DLD1 (cell line): ENCODE measurements around the gene DDX56.

Experiments used
- in situ Hi-C: cut with HindIII; loops from 2 replicates; pipeline ENCODE4 v1.10.0; 2017; ENCODE audit warnings: low sequenced_read_pairs

DDX56 gene

DNA sequence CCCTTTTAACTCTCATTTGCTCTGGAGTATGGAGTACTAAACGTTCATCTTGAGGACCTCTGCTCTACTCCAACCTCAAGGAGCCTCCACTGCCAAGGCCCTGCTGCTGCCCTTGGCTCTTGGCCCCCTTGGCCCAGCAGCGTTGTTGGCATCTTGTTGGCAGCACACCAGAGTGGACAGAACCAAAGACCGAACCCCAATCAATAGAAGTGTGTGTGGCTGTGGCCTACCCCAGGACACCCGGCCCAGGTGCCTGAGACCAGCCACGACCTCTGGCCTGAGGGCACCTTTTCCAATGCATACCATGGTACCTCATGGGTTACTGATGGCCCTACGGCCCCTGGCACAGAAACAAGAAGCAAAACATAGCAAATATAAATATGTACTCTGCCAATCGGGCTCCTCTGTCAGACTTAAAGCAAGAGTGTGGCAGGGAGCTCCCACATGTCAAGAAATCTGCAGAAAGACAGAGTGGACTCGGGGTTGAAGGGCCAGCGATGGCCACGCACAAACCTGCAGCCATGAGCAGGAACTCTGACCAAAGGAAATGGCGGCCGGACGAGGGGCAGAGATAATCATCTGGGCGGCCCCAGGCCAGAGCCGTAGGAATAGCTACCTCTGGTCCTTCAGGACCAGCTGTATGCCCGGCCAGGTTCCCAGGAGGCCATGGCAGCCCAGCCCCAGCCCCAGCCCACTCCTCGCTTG lies 35.5 kb downstream of the DDX56 start:
- in situ Hi-C loops: no loop called here

DNA sequence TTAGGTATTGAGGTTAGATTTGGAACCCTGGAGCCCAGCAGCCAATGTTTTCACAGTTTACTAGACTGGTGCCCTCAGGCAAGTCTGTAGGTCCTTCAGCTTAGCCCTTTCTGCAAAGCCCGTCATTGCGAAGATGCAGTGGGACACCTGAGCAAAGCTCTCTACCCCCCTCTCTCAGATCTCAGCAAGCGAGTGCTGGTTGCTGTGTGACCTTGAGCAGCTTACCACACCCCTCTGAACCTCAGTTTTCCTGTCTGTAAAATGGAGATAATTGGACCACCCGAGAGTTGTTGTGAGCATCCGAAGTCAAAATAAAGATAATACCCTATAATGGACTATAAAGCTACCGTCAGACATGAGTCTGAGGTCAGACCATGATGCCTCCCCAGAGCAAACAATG lies 36.3 kb downstream of the DDX56 start:
- in situ Hi-C loops: no loop called here

DNA sequence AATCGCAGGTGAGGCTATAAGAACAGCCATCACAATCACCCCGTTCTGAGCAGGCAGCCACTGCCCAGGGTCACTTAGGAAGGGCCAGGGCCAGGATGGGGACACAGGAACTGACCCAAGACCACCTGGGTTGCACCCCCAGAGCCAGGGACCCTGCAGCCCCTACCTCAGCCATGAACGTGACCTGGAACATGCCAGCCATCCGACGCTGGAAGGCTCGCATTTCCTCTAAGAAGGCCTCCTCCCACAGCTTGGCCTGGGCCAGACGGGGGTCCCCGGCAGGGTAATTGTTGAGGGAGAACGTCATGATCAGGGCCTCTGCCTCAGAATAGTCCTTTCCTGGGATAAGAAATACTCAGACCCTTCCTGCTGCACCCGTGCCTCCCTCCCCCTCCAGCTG lies 37.6 kb downstream of the DDX56 start:
- in situ Hi-C loops: no loop called here

- in situ Hi-C loops: no loop called here
These were observed 38.2 kb downstream of the DDX56 start for GRCh38 chr7:44535348-44536064.

DNA sequence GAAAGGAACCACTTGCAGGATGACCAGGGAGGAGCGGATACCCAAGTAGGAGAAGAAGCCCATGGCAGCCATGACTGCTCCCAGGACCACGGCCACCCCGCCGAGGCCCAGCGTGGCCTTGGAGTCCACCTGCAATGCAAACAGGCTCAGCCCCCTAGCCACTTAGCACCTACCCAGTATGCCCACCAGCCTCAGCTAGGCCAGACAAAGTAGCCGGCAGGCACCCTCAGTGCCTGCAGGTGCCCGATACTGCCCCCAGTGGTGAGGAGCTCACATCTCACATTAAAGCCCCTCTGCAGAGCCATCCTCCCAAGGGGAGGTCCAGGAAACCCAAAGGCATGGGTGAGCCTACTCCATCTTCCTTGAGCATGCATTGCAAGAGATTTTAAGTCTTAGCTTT lies 39.2 kb downstream of the DDX56 start:
- in situ Hi-C loops: no loop called here

DNA sequence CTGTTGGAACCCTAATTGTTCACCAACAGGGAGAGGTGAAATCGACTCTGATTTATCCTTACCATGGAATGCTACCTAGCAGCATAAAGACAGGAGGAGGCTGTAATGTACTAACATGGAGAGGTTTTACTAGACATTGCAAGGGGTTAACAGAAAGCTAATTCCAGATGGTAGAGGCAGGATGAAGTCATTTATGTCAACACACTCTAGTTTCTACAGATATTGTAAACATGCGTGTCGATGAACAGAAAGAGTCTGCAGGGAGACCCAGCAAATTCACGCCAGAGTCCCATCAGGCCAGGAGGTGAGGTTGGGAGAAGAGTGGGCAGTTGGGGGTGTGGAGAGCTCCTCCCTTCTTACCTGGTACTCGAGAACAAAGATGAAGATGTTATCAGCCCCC lies 39.6 kb downstream of the DDX56 start:
- in situ Hi-C loops: no loop called here

DNA sequence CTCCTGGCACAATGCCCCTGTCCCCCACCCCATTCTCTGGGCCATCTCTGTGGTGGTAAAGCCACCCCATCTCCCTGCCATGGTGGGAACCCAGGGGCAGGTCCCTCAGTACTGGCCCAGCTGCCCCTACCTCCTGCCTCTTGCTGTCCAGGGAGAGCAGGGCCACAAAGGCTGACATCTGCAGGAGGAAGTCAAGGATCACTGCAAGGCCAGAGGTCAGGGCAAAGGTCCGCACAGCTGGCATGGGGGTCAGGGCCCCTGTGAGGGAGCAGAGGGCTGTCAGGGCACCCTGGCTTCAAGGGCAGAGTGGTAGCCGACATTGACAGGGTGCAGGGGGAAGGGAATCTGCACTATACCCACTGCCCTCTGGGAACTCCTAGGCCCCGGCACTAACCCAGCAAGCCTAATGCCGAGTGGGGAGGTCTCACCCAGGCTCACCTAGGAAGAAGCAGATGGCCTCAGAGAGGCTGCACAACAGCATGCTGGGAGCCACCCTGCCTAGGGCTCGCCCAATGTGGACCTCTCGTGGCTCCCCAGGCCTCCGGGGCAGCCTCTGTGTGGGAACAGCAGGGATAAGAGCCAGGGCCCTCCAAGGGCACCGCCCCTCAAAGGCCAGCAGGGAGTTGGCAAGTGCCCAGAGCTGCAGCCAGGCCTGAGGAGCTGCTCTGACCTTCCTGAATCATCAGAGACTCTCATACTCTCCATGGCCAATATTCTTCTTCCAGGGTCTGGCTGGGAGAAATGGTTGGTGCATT lies 40.2 kb downstream of the DDX56 start:
- in situ Hi-C loops: no loop called here

DNA sequence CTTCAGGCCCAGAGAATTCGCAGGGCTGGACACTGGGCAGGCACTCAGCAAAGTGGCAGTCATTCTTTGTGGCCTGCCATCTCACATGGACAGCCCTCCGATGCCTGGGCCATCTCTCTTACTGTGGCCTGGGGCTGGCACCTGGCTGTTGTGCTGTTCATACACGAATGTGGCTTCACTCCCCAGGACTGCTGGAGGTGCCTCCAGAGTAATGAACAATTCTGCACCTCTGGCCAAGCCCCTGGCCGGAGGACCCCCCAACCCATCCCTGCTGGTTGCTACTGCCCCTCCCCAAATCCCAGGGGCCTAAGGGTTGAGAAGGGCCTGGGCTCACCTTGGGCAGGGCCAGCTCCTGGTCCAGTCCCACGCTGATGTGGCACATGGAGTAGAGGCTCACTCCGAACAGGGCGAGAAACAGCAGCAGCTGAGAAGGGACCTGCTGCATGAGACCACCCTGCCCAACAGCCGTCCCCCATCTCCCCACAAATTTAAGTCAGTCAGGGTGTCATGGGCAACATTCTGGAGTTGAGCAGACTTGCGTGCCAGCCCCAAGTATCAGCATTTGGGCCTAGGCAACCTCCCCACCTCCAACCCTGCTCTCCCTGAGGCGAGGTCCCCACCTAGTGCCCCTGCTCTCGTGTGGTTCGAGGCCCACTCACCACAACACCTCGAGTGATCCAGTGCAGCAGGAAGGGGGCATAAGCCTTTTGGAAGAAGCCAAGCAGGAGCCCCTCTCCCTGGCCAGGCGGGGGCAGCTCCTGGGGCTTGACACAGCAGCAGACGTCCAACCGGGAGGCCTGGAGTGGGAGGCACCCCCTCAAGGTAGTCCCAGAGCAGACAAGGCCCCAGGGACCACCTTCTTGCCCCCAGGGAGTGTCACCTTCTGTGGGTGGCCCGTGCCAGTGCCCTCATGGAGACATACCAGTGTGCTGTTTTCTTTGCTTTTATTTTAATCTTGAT lies 42.0 kb downstream of the DDX56 start:
- in situ Hi-C loops: no loop called here

DNA sequence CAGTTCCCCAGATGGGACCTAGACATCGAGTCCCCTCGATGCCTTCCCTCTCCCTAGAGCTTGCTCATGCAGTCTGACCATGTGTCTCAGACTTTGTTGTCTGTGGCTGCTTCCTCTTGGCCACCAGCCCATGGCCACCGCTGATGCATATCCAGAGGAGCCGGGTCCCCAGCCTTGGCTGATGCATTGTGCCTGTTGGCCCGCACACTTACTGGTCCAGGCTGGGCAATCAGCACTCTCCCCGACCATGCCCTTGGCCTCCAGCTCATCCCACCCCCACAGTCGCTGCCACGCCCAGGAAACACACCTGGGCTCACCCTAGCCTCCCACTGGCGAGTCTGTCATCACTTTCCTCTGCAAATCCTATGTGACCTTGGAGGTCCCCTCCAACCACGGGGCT lies 42.7 kb downstream of the DDX56 start:
- in situ Hi-C loops: no loop called here

DNA sequence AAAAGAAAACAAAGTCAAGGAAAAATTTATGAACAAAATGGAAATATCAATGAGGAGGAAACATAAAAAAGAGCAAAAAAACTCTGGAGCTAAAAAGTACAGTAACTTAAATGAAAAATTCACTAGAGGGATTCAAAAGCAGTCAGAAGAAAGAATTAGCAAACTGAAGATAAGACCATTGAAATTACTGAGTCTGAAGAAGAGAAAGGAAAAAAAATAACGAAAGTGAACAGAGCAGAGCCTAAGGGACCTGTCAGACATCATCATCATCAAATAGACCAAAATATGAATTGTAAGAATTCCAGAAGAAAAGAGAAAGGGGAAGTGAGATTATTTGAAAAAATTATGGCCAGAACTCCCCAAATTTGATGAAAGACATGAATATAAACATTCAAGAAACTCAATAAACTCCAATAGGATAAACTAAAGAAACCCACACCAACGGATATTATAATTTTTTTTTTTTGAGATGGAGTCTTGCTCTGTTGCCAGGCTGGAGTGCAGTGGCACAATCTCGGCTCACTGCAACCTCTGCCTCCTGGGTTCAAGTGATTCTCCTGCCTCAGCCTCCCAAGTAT lies 48.8 kb downstream of the DDX56 start:
- in situ Hi-C loops: no loop called here

GRCh38 chr7:44522315-44522714 lies 51.4 kb downstream of the DDX56 start:
- in situ Hi-C loops: no loop called here

GRCh38 chr7:44521347-44522095 lies 52.2 kb downstream of the DDX56 start:
- in situ Hi-C loops: no loop called here

DNA sequence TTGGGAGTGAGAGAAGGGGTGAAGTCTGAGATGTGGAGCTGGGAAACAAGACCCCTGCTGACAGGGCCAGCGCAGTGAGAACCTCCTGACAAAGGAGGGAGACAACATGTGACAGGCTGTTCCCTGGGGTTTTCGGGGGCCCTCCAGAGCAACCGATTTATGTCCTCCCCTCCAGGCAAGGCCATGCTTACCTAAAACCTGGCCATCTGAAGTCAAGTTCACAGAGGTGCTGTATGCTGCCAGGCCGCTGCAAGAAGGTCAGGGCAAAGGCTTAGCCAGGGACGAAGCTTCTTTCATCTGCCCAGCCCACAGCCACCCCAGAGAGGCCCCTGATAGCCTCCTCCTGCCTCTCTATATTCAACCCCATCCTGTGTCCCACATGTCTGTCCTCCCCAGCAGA lies 53.1 kb downstream of the DDX56 start:
- in situ Hi-C loops: no loop called here

GRCh38 chr7:44519546-44519945 lies 54.2 kb downstream of the DDX56 start:
- in situ Hi-C loops: no loop called here

DNA sequence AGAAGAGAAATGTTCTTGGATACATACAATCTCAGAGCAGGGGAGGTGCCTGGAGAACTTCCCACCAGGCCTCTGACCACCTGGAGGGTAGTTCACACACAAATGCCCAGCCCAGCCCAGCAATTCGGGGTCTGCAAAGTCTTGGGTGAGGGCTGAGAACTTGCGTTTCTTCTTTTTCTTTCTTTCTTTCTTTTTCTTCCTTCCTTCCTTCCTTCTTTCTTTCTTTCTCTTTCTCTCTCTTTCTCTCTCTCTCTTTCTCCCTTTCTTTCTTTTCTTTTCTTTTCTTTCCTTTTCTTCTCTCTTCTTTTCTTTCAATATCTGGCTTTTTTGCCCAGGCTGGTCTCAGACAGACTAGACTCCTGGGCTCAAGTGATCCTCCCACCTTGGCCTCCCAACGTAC lies 54.9 kb downstream of the DDX56 start:
- in situ Hi-C loops: no loop called here

DNA sequence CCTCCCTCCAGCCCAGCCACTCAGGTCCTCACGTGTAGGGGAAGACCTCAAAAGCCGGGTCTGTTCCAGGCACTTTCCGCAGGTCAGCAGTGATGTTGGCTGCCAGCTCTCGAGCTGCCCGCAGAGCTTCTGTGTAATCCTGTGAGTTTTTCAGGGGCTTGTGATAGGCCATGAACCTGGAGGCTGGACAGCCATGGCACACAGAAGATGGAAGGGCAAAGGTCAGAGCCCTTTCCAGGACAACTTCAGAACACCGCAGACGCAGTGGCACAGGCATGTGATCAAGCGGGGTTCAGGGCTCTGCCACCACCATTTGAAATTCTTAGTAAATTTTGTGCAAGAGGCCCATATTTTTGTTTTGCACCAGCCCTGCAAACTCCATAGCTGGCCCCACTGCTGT lies 56.5 kb downstream of the DDX56 start:
- in situ Hi-C loops: no loop called here
